ENCODE results near the gene MAGT1. TPM values are rescaled to one million over a fixed set of nuclear protein-coding genes. Genes with fewer than 3 reads are reported as not detected.

The MAGT1 gene
- total and polyA plus RNA-seq, 2 experiments from 2014 or later, result 23.4 to 42.2 TPM

Small RNA genes within 50 kb of the gene (small RNA-seq; reads per million reads assigned to genes)
- gene RN7SL460P (ENCODE audit: low replicate concordance) (not detected), gene RNU6-854P (ENCODE audit: low replicate concordance) (not detected)

Other genes starting within 250 kb of the MAGT1 start
- 123 and 162 TPM in 2 replicates for gene ATRX, start 109.2 kb downstream of the MAGT1 start, total RNA-seq (2014; rRNA removed; shearing (Covaris generic))
- gene ATRX, start 109.2 kb downstream of the MAGT1 start, polyA plus RNA-seq (2016; fragmentation: Nextera tagmentation; extraction: Ambion mirVana), result 107 and 179 TPM in 2 replicates
- 411 and 687 TPM in 2 replicates for gene COX7B, start 4.0 kb upstream of the MAGT1 start, total RNA-seq (2014; rRNA removed; shearing (Covaris generic))
- 1,029 and 1,173 TPM in 2 replicates for gene COX7B, start 4.0 kb upstream of the MAGT1 start, polyA plus RNA-seq (2016; fragmentation: Nextera tagmentation; extraction: Ambion mirVana)
- gene ATP7A, start 15.3 kb upstream of the MAGT1 start, total RNA-seq (2014; rRNA removed; shearing (Covaris generic)), result 2.5 and 3.1 TPM in 2 replicates
- 1.5 and 2.2 TPM in 2 replicates for gene ATP7A, start 15.3 kb upstream of the MAGT1 start, polyA plus RNA-seq (2016; fragmentation: Nextera tagmentation; extraction: Ambion mirVana)
- 0.35 and 0.52 TPM in 2 replicates for gene PGAM4, start 74.2 kb upstream of the MAGT1 start, total RNA-seq (2014; rRNA removed; shearing (Covaris generic))
- gene PGAM4, start 74.2 kb upstream of the MAGT1 start, polyA plus RNA-seq (2016; fragmentation: Nextera tagmentation; extraction: Ambion mirVana), result not detected in 2 replicates
- gene PGK1, start 208.8 kb upstream of the MAGT1 start, total RNA-seq (2014; rRNA removed; shearing (Covaris generic)), result 336 and 393 TPM in 2 replicates
- 249 and 262 TPM in 2 replicates for gene PGK1, start 208.8 kb upstream of the MAGT1 start, polyA plus RNA-seq (2016; fragmentation: Nextera tagmentation; extraction: Ambion mirVana)
- 37.8 and 44.4 TPM in 2 replicates for gene TAF9B, start 244.2 kb upstream of the MAGT1 start, total RNA-seq (2014; rRNA removed; shearing (Covaris generic))
- 17.5 and 23.1 TPM in 2 replicates for gene TAF9B, start 244.2 kb upstream of the MAGT1 start, polyA plus RNA-seq (2016; fragmentation: Nextera tagmentation; extraction: Ambion mirVana)

Data from GM23338 (cell line).